A549 (cell line): ENCODE results near the gene KLHL9. TPM values are rescaled to one million over a fixed set of nuclear protein-coding genes. Genes with fewer than 3 reads are reported as not detected.
"Not testable (repeated sequence)": the region's sequence is repeated elsewhere in the genome, so short reads cannot be mapped to it uniquely, and the experiment has no call there.

ENCODE experiments used
- ATAC-seq, 2 experiments: fragments of 200-7000 bp in 1 of 2; fragments of >200 bp in 1 of 2; cut with Nextera tagmentation in 1 of 2; cut with Tn5 transposase in 1 of 2; 3 replicates each; pipeline versions ENCODE4 v1.8.0 to v1.9.1; 2018 to 2020; ENCODE audit warnings: mild to moderate bottlenecking in 1 of 2, moderate library complexity in 1 of 2
- CTCF ChIA-PET: fragments of 300-600 bp; sonication (Branson Sonifier 250); formaldehyde crosslinking; extraction: SDS; loops from one replicate; lab custom pipeline; 2021; ENCODE audit warnings: antibody characterized with exemption, inconsistent platforms; lab: Yijun Ruan, JAX
- POLR2A ChIA-PET: fragments of 350-600 bp; formaldehyde crosslinking; extraction: SDS; loops from one replicate; lab custom pipeline; 2021; ENCODE audit warnings: antibody characterized with exemption, inconsistent platforms; lab: Yijun Ruan, JAX
- DNase-seq, 2 experiments: peaks; one replicate each; pipeline versions ENCODE4 v3.0.0 to v3.0.0-alpha.2; 2011 to 2016; ENCODE audit warnings: low read depth in 1 of 2, low spot score in 1 of 2
- FAIRE-seq: peaks from 2 replicates; lab custom pipeline; 2011; peaks lifted over from hg19 to GRCh38; lab: Jason Lieb, UNC
- H3K27ac ChIP-seq, 2 experiments: fragments of >200 bp; sonication (Bioruptor Twin); formaldehyde crosslinking; 3 replicates each; pipeline ENCODE4 v1.5.1; 2016 to 2017
- H3K4me1 ChIP-seq: fragments of >200 bp; sonication (Bioruptor Twin); formaldehyde crosslinking; 3 replicates; pipeline ENCODE4 v1.6.1; 2016
- H3K4me2 ChIP-seq: fragments of >200 bp; sonication (Bioruptor Twin); formaldehyde crosslinking; 3 replicates; pipeline ENCODE4 v1.6.1; 2016
- H3K4me3 ChIP-seq: fragments of >200 bp; sonication (Bioruptor Twin); formaldehyde crosslinking; 3 replicates; pipeline ENCODE4 v1.5.1; 2016
- H3K9me3 ChIP-seq: fragments of >200 bp; sonication (Bioruptor Twin); formaldehyde crosslinking; 3 replicates; pipeline ENCODE4 v1.6.1; 2016
- ATOH8 ChIP-seq: fragments of 250-450 bp; sonication (Bioruptor Pico); IDR thresholded peaks from 2 replicates; pipeline ENCODE4 v1.5.0; 2020; ENCODE audit warnings: low read depth, mild to moderate bottlenecking, moderate library complexity
- CBX2 ChIP-seq: fragments of 200-600 bp; sonication (generic); IDR thresholded peaks from 2 replicates; pipeline ENCODE4 v1.6.1; 2016; ENCODE audit warnings: low read depth, mild to moderate bottlenecking, borderline replicate concordance
- CHD2 ChIP-seq: fragments of 150-350 bp; IDR thresholded peaks from 2 replicates; pipeline ENCODE4 v1.6.1; 2014; ENCODE audit warnings: low read length; ENCODE audit not compliant: partially characterized antibody
- E2F6 ChIP-seq: IDR thresholded peaks from 2 replicates; pipeline ENCODE4 v1.6.1; 2012; ENCODE audit warnings: low read depth, borderline replicate concordance
- ELK1 ChIP-seq: fragments of 150-350 bp; IDR thresholded peaks from 2 replicates; pipeline ENCODE4 v1.6.1; 2014; ENCODE audit warnings: low read depth, mild to moderate bottlenecking, low read length
- FOSB ChIP-seq: fragments of 250-450 bp; sonication (Bioruptor Pico); IDR thresholded peaks from 2 replicates; pipeline ENCODE4 v1.5.0; 2020; ENCODE audit warnings: mild to moderate bottlenecking, moderate library complexity
- FOSL2 ChIP-seq, 2 experiments: fragments of 450-650 bp in 1 of 2; fragments of >200 bp in 1 of 2; sonication (Bioruptor Twin) in 1 of 2; formaldehyde crosslinking; IDR thresholded peaks; 2 replicates each; pipeline versions ENCODE4 v1.5.0 to v1.6.1; 2016 to 2020; ENCODE audit warnings: mild to moderate bottlenecking in 1 of 2, moderate library complexity in 1 of 2
- GATA3 ChIP-seq: IDR thresholded peaks from 2 replicates; pipeline ENCODE4 v1.6.1; 2012; ENCODE audit warnings: borderline replicate concordance
- HOXA7 ChIP-seq: fragments of 250-450 bp; sonication (Bioruptor Pico); IDR thresholded peaks from 2 replicates; pipeline ENCODE4 v1.5.0; 2020; ENCODE audit warnings: mild to moderate bottlenecking, moderate library complexity
- KDM1A ChIP-seq: fragments of 200-600 bp; sonication (generic); IDR thresholded peaks from 2 replicates; pipeline ENCODE4 v1.6.1; 2016; ENCODE audit warnings: low read depth, mild to moderate bottlenecking
- KDM5A ChIP-seq: fragments of 200-600 bp; sonication (generic); IDR thresholded peaks from 2 replicates; pipeline ENCODE4 v1.6.1; 2016; ENCODE audit warnings: antibody characterized with exemption, mild to moderate bottlenecking
- MAX ChIP-seq: IDR thresholded peaks from 2 replicates; pipeline ENCODE4 v1.6.1; 2012
- MYC ChIP-seq: IDR thresholded peaks from 2 replicates; pipeline ENCODE4 v1.6.1; 2012; ENCODE audit warnings: mild to moderate bottlenecking, inconsistent platforms, low read length, improper control_type of control experiment, borderline replicate concordance
- PBX3 ChIP-seq: IDR thresholded peaks from 2 replicates; pipeline ENCODE4 v1.6.1; 2012
- REST ChIP-seq: fragments of 200-600 bp; sonication (generic); IDR thresholded peaks from 2 replicates; pipeline ENCODE4 v1.6.1; 2016; ENCODE audit warnings: antibody characterized with exemption, mild to moderate bottlenecking, moderate library complexity
- SREBF2 ChIP-seq: fragments of 450-650 bp; IDR thresholded peaks from 2 replicates; pipeline ENCODE4 v1.6.1; 2014; ENCODE audit warnings: mild to moderate bottlenecking, moderate library complexity
- USF2 ChIP-seq: fragments of 450-650 bp; IDR thresholded peaks from 2 replicates; pipeline ENCODE4 v1.6.1; 2014; ENCODE audit warnings: antibody characterized with exemption
- ZC3H11A ChIP-seq: fragments of 450-650 bp; IDR thresholded peaks from 2 replicates; pipeline ENCODE4 v1.6.1; 2014; ENCODE audit warnings: antibody characterized with exemption, mild to moderate bottlenecking
- WGBS: methylation state at CpG from one replicate; pipeline ENCODE4 v1.1.6; 2017; ENCODE audit errors: missing lambda C conversion rate; 5-methylcytosine and 5-hydroxymethylcytosine counted together
- polyA plus RNA-seq, 4 experiments: library from polyadenylated mRNA; depleted of rRNA in 3 of 4; stranded (reverse); fragments of >200 nt; fragmentation: RNase III in 1 of 4; extraction: RNeasy Plus Mini Kit Qiagen cat#74134 plus additional on column Dnase treatment in 1 of 4; gene quantifications; 2 replicates in 3 of 4; 3 replicates in 1 of 4; pipeline ENCODE4 v1.2.3, GENCODE V29; 2011 to 2017

KLHL9 gene
- polyA plus RNA-seq, 2 of the 4 experiments (the other 2 are of a cell fraction), result 18.6 to 27.4 TPM

GRCh38 chr9:21367957-21368356 is 32.8 kb upstream of the KLHL9 start, which contains the start of gene IFNA13:
IFNA13 (minus strand) TSS chr9:21368057; CDS start chr9:21368010, 47 bp downstream.
- WGBS, result 27% methylated on average over 3 of the region's 3 CpGs
- FAIRE-seq (no peak), ATAC-seq (no peak), DNase-seq (no peak)
- Histone ChIP-seq H3K4me2 (no peak within 1 kb of the TSS), H3K4me1 (no peaks in the 10 kb centered on the region), H3K4me3 (no peak within 1 kb of the TSS), H3K9me3 (no peaks in the 10 kb centered on the region), H3K27ac (no peak within 1 kb of the TSS)
- POLR2A ChIA-PET, result no interaction called here
- CTCF ChIA-PET, result interaction anchor here (1.3 kb wide), 1 partner anchor 28 kb away, joined by 3 read pairs; no protein-coding TSS in a partner anchor
- TF ChIP-seq USF2, result no peak
- no peak for TF ChIP-seq ELK1
- no peak for TF ChIP-seq MYC
- no peak for TF ChIP-seq CBX2
- no peak for TF ChIP-seq HOXA7 (CRISPR knock-in tag)
- no peak for TF ChIP-seq ATOH8
- TF ChIP-seq FOSB (CRISPR knock-in tag), result no peak
- no peak for TF ChIP-seq KDM5A
- TF ChIP-seq PBX3, result no peak
- no peak for TF ChIP-seq ZC3H11A
- no peak for TF ChIP-seq MAX
- TF ChIP-seq E2F6, result no peak
- no peak for TF ChIP-seq GATA3
- no peak for TF ChIP-seq REST
- TF ChIP-seq SREBF2, result no peak
- no peak for TF ChIP-seq KDM1A
- no peak for TF ChIP-seq CHD2
- no peak for TF ChIP-seq FOSL2 (IDR thresholded peaks at IDR 0.05)
- no peak for TF ChIP-seq FOSL2 (CRISPR knock-in tag; IDR thresholded peaks at IDR 0.05)

GRCh38 chr9:21367169-21367568 is 32.0 kb upstream of the KLHL9 start:
- WGBS, result 64% methylated on average over 1 of the region's 2 CpGs
- FAIRE-seq, result peak; percentile 98
- POLR2A ChIA-PET, H3K9me3 ChIP-seq, H3K4me2 ChIP-seq, H3K4me3 ChIP-seq, DNase-seq, H3K27ac ChIP-seq, ATAC-seq, H3K4me1 ChIP-seq: not testable (repeated sequence)
- CTCF ChIA-PET, result interaction anchor here (1.3 kb wide), 1 partner anchor 29 kb away, joined by 3 read pairs; no protein-coding TSS in a partner anchor
